K562 (cell line): ENCODE results near the gene CHDH. TPM values are rescaled to one million over a fixed set of nuclear protein-coding genes. Genes with fewer than 3 reads are reported as not detected.

Source experiments
- ATAC-seq: fragments of 200-7000 bp; cut with Tn5 transposase; 3 replicates; pipeline ENCODE4 v1.9.1; 2020; ENCODE audit warnings: moderate library complexity
- BruUV-seq: library from RNA; stranded (reverse); fragments of 400-500 nt; replicated peaks from 2 replicates; lab custom pipeline; 2021; lab: Mats Ljungman, UMichigan
- CTCF ChIA-PET: fragments of 300-600 bp; formaldehyde crosslinking; extraction: SDS; loops from one replicate; lab custom pipeline; 2021; ENCODE audit warnings: low intra/inter-chr PET ratio; lab: Yijun Ruan, JAX
- POLR2A ChIA-PET: fragments of 300-600, 350-650 bp; sonication (Branson Sonifier 250); formaldehyde crosslinking; extraction: SDS; loops from one replicate; lab custom pipeline; 2021; ENCODE audit warnings: antibody characterized with exemption, inconsistent platforms; lab: Yijun Ruan, JAX
- DNase-seq, 4 experiments: peaks; one replicate each; pipeline versions ENCODE4 v3.0.0 to v3.0.0-alpha.2; 2011 to 2018; ENCODE audit warnings: low spot score in 3 of 4, mixed read lengths in 3 of 4; ENCODE audit errors: extremely low read depth in 1 of 4
- FAIRE-seq: peaks from 2 replicates; lab custom pipeline; 2011; peaks lifted over from hg19 to GRCh38; lab: Jason Lieb, UNC
- H2AFZ ChIP-seq: 2 replicates; pipeline ENCODE4 v1.6.0; 2011; ENCODE audit warnings: low read depth, low read length, control low read depth, inconsistent platforms
- H3K27ac ChIP-seq: fragments of 200-600 bp; 3 replicates; pipeline ENCODE4 v1.8.0; 2011; ENCODE audit warnings: low read depth, mild to moderate bottlenecking, control low read depth, inconsistent platforms, low read length, moderate library complexity, mixed read lengths; ENCODE audit errors: extremely low read depth
- H3K27me3 ChIP-seq, 2 experiments: fragments of 300-600 bp in 1 of 2; 2 replicates in 1 of 2; 3 replicates in 1 of 2; pipeline versions ENCODE4 v1.6.0 to v1.8.0; 2011; ENCODE audit warnings: inconsistent platforms in 2 of 2, low read length in 2 of 2, mild to moderate bottlenecking in 1 of 2, mixed read lengths in 1 of 2, moderate library complexity in 1 of 2; ENCODE audit not compliant: control insufficient read depth in 2 of 2, insufficient read depth in 2 of 2
- H3K36me3 ChIP-seq: fragments of 300-600 bp; 3 replicates; pipeline ENCODE4 v1.8.0; 2011; ENCODE audit warnings: mild to moderate bottlenecking, low read length, inconsistent platforms; ENCODE audit not compliant: control insufficient read depth, insufficient read depth
- H3K4me1 ChIP-seq, 2 experiments: fragments of 200-600 bp in 1 of 2; replicated peaks in 1 of 2; 2 replicates in 1 of 2; 3 replicates in 1 of 2; pipeline versions ENCODE4 v1.5.1 to v1.8.0; 2011; ENCODE audit warnings: inconsistent platforms in 2 of 2, low read length in 2 of 2, mild to moderate bottlenecking in 1 of 2, mixed read lengths in 1 of 2, moderate library complexity in 1 of 2; ENCODE audit not compliant: control insufficient read depth in 2 of 2, insufficient read depth in 2 of 2
- H3K4me2 ChIP-seq: 2 replicates; pipeline ENCODE4 v1.6.1; 2011; ENCODE audit warnings: low read length, control low read depth, inconsistent platforms, mixed read lengths; ENCODE audit not compliant: insufficient read depth
- H3K4me3 ChIP-seq: fragments of 200-600 bp; sonication (generic), shearing (Covaris generic); 2 replicates; pipeline ENCODE4 v1.5.1; 2016; ENCODE audit warnings: control low read depth, inconsistent platforms
- H3K79me2 ChIP-seq: fragments of 200-600 bp; 3 replicates; pipeline ENCODE4 v1.8.0; 2011; ENCODE audit warnings: low read length, inconsistent platforms; ENCODE audit not compliant: control insufficient read depth, insufficient read depth
- H3K9ac ChIP-seq, 2 experiments: 2 replicates each; pipeline versions ENCODE4 v1.6.0 to v1.6.1; 2011; ENCODE audit warnings: low read depth in 2 of 2, low read length in 2 of 2, control low read depth in 1 of 2, inconsistent platforms in 1 of 2, mild to moderate bottlenecking in 1 of 2, mixed read lengths in 1 of 2; ENCODE audit not compliant: insufficient read depth in 1 of 2
- H3K9me1 ChIP-seq: one replicate; pipeline ENCODE4 v1.6.0; 2011; ENCODE audit warnings: inconsistent platforms, mild to moderate bottlenecking, low read length, moderate library complexity; ENCODE audit not compliant: control insufficient read depth, insufficient read depth
- H3K9me3 ChIP-seq: replicated peaks from 2 replicates; pipeline ENCODE4 v1.5.1; 2011; ENCODE audit warnings: low read depth, low read length, inconsistent platforms; ENCODE audit not compliant: control insufficient read depth, insufficient read depth
- H4K20me1 ChIP-seq: replicated peaks from 2 replicates; pipeline ENCODE4 v1.6.1; 2011; ENCODE audit warnings: low read length, inconsistent platforms, mixed read lengths; ENCODE audit not compliant: control insufficient read depth, insufficient read depth
- DMBX1 ChIP-seq: fragments of 250-450 bp; sonication (Bioruptor Pico); IDR thresholded peaks from 2 replicates; pipeline ENCODE4 v1.8.0; 2022; ENCODE audit warnings: inconsistent platforms, mild to moderate bottlenecking, moderate library complexity, borderline replicate concordance
- EGR1 ChIP-seq: fragments of 450-650 bp; conservative IDR thresholded peaks from 2 replicates; pipeline ENCODE4 v1.6.1; 2017; ENCODE audit warnings: mild to moderate bottlenecking
- GABPB1 ChIP-seq: sonication (generic); formaldehyde crosslinking; IDR thresholded peaks from 2 replicates; pipeline ENCODE4 v1.8.0; 2022; ENCODE audit warnings: mild to moderate bottlenecking, missing genetic modification reagents
- GTF3C2 ChIP-seq: IDR thresholded peaks from 3 replicates; pipeline ENCODE4 v1.6.1; 2011; ENCODE audit warnings: borderline replicate concordance, mild to moderate bottlenecking, moderate library complexity; ENCODE audit not compliant: insufficient read length; ENCODE audit errors: extremely low read depth
- UBTF ChIP-seq, 2 experiments: IDR thresholded peaks; 2 replicates each; pipeline ENCODE4 v1.6.1; 2012; ENCODE audit warnings: improper control_type of control experiment in 2 of 2, low read depth in 2 of 2, low read length in 2 of 2, borderline replicate concordance in 1 of 2
- WGBS: fragments of 100-300 bp; shearing (Covaris generic); methylation state at CpG from one replicate; pipeline ENCODE4 v1.1.6; 2016; ENCODE audit warnings: low coverage, mixed read lengths; ENCODE audit not compliant: insufficient coverage; ENCODE audit errors: missing lambda C conversion rate; 5-methylcytosine and 5-hydroxymethylcytosine counted together
- in situ Hi-C: fragments of 300-500 bp; cut with MboI; formaldehyde crosslinking; loops from 4 replicates; pipeline ENCODE4 v1.15.0; 2018; ENCODE audit warnings: inconsistent platforms, mixed read lengths
- intact Hi-C: fragments of 100-400 bp; cut with micrococcal nuclease; formaldehyde crosslinking; loops from 2 replicates; pipeline ENCODE4 v1.14.2; 2022
- polyA plus RNA-seq, 8 experiments: library from polyadenylated mRNA; depleted of rRNA in 4 of 8; stranded (reverse) in 5 of 8; unstranded in 3 of 8; fragments of >200 nt; fragmentation: Nextera tagmentation in 2 of 8; fragmentation: Illumina TruSeq in 1 of 8; extraction: Ambion mirVana in 2 of 8; extraction: Trizol in 1 of 8; gene quantifications; 2 replicates each; pipeline versions ENCODE4 v1.2.1 to v1.2.3, GENCODE V29; 2011 to 2014; ENCODE audit warnings: inconsistent platforms in 1 of 8, missing spikeins in 1 of 8
- total RNA-seq, 7 experiments: library from RNA; depleted of rRNA in 6 of 7; stranded (reverse); fragments of >200 nt in 6 of 7; fragmentation: Illumina TruSeq in 2 of 7; extraction: Trizol in 2 of 7; gene quantifications; 2 replicates each; pipeline versions ENCODE4 v1.2.1 to v1.2.3, GENCODE V29; 2011 to 2021; ENCODE audit warnings: low replicate concordance in 1 of 7
- TF ChIP-seq, protein P1 (sequence below), 3 experiments: IDR thresholded peaks in 2 of 3; conservative IDR thresholded peaks in 1 of 3; 2 replicates each; pipeline ENCODE4 v1.5.1; 2011 to 2012; ENCODE audit warnings: low read length in 3 of 3, mild to moderate bottlenecking in 3 of 3, control low read depth in 2 of 3, improper control_type of control experiment in 1 of 3, inconsistent platforms in 1 of 3, low read depth in 1 of 3, mixed read lengths in 1 of 3, moderate library complexity in 1 of 3; ENCODE audit not compliant: insufficient read depth in 2 of 3

CHDH gene
- total and polyA plus RNA-seq, 9 of the 15 experiments (the other 6 are each of a cell fraction or from before 2014, with no cell fraction given), result 0.06 to 1.9 (median 0.46) TPM

DNA sequence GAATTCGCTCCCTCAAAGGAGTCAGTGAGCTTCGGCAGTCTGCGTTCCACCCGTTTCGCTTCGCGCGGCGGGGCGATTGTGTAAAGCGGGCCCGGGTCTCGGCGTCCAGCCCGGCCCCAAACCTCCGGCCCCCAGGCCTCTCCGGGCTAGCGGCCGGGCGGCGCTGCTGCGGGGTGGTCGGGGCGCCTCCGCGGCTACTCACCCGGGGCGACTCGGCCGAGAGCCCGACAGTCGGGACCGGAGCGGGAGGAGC, 412 bp downstream of the CHDH start (continued):
- TF ChIP-seq GTF3C2, result no peak

DNA sequence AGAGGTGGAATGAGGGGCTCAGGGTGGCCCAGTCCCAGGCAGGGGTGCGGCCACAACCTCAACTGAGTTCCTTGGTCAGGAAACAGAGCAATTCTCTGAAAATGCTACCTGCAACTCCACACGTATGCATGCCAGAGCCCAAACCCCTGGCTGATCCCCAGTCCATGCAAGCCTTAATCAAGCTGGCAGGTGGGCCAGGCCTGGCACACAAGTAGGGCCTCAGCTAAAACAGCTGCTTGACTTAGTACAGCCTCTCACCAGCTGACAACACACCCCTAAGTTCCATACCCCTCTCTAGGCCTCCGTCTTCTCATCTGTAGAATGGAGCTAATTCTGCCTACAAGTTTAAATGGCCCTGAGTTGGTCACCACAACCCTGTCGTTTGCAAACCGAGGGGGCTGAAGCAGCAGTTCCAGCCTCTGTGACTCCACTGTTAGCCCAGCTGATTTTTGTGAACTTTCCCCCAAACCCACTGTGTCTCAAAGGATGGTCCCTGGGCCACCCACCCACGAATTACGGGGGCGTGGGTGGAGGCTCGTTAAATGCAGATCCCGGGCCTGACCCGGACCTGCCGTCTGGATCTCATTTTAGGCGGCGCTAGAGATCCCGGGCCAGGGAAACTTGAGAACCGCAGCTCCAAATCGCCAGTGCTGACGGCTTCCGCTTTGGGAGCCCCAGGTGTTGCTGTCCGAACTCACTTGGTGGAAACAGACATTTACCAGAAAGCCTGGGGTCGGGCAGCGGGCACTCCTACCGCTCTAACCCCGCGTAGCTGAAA, 927 bp downstream of the CHDH start:
- ChIA-PET POLR2A (interaction anchor here (0.6 to 1.1 kb wide), 3 partner anchors 37 to 541 kb away, joined by 3 read pairs; partner anchors contain the start of gene SELENOK), CTCF (no interaction called here)
- WGBS, result 17% methylated on average over 20 of the region's 25 CpGs
- Histone ChIP-seq H3K9ac (peak overlapping the region; percentile 14 to 71; a peak in 2 of 4 replicates), H3K79me2 (no peaks in the 10 kb centered on the region), H2AFZ (0 out of 2 replicates have a peak overlapping the region, but pooled peaks have one; percentile 32), H3K4me3 (peak overlapping the region; percentile 19; the same call in 1 of the 2 replicates), H3K36me3 (no peaks in the 10 kb centered on the region), H3K4me1 (peaks cover 0 to 13% of the 10 kb centered on the region in 2 experiments; a peak in 2 of 5 replicates), H3K27me3 (peaks cover 0 to 25% of the 10 kb centered on the region in 2 experiments; a peak in 2 of 5 replicates), H3K9me1 (no peaks in the 10 kb centered on the region), H3K9me3 (no peaks in the 10 kb centered on the region), H4K20me1 (no peaks in the 10 kb centered on the region), H3K27ac (no peak overlapping the region), H3K4me2 (0 out of 2 replicates have a peak overlapping the region, but pooled peaks have one; percentile 18)
- FAIRE-seq (no peak), DNase-seq (peak; percentile 22 to 31 (median 24)), ATAC-seq (peak; percentile 57)
- intact Hi-C loops, result no loop called here
- in situ Hi-C loops, result no loop called here
- TF ChIP-seq EGR1 (peak; percentile 66), GABPB1 (CRISPR knock-in tag) (0 out of 2 replicates have a peak, but pooled peaks have one; percentile 16), UBTF (IDR thresholded peaks at IDR 0.05; ENCODE audit: borderline replicate concordance in 1 of 2, low read depth in 2 of 2, low read length in 2 of 2) (no peak), DMBX1 (CRISPR knock-in tag) (no peak)
- TF ChIP-seq, protein P1, sequence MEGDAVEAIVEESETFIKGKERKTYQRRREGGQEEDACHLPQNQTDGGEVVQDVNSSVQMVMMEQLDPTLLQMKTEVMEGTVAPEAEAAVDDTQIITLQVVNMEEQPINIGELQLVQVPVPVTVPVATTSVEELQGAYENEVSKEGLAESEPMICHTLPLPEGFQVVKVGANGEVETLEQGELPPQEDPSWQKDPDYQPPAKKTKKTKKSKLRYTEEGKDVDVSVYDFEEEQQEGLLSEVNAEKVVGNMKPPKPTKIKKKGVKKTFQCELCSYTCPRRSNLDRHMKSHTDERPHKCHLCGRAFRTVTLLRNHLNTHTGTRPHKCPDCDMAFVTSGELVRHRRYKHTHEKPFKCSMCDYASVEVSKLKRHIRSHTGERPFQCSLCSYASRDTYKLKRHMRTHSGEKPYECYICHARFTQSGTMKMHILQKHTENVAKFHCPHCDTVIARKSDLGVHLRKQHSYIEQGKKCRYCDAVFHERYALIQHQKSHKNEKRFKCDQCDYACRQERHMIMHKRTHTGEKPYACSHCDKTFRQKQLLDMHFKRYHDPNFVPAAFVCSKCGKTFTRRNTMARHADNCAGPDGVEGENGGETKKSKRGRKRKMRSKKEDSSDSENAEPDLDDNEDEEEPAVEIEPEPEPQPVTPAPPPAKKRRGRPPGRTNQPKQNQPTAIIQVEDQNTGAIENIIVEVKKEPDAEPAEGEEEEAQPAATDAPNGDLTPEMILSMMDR (IDR thresholded peaks at IDR 0.05 in 2 of 3, conservative IDR thresholded peaks at IDR 0.05 in 1 of 3; ENCODE audit: insufficient read depth in 2 of 3, low read depth in 1 of 3, low read length in 3 of 3), result peak; percentile 4 to 12 (median 5); a peak in 1 of 6 replicates
- no TSS peak for BruUV-seq
